HepG2 (cell line): Measurements from ENCODE around the gene MON1A. TPM values are rescaled to one million over a fixed set of nuclear protein-coding genes. Genes with fewer than 3 reads are reported as not detected.

Source experiments
- DR1 ChIP-seq: sonication (generic); formaldehyde crosslinking; IDR thresholded peaks from 2 replicates; pipeline ENCODE4 v1.8.0; 2021; ENCODE audit warnings: mild to moderate bottlenecking, missing genetic modification reagents, inconsistent platforms
- FOXK1 ChIP-seq: sonication (generic); formaldehyde crosslinking; IDR thresholded peaks from 2 replicates; pipeline ENCODE4 v1.4.0; 2020; ENCODE audit warnings: low read depth, missing genetic modification reagents, borderline replicate concordance
- GLI4 ChIP-seq: sonication (generic); formaldehyde crosslinking; IDR thresholded peaks from 2 replicates; pipeline ENCODE4 v1.5.1; 2020; ENCODE audit warnings: missing genetic modification reagents, mild to moderate bottlenecking, moderate library complexity, borderline replicate concordance
- MBNL3 ChIP-seq: fragments of 250-450 bp; sonication (Bioruptor Pico); conservative IDR thresholded peaks from 2 replicates; pipeline ENCODE4 v1.8.0; 2022; ENCODE audit warnings: mild to moderate bottlenecking, inconsistent platforms
- PPARG ChIP-seq: conservative IDR thresholded peaks from 2 replicates; pipeline ENCODE4 v1.6.1; 2016; ENCODE audit warnings: missing biosample characterization, missing genetic modification reagents
- RORA ChIP-seq: sonication (generic); formaldehyde crosslinking; IDR thresholded peaks from 2 replicates; pipeline ENCODE4 v1.5.0; 2020; ENCODE audit warnings: mild to moderate bottlenecking, missing genetic modification reagents, moderate library complexity
- SMC3 ChIP-seq: IDR thresholded peaks from 2 replicates; pipeline ENCODE4 v1.6.1; 2011; ENCODE audit warnings: low read length, improper control_type of control experiment
- TBX2 ChIP-seq: sonication (generic); formaldehyde crosslinking; IDR thresholded peaks from 2 replicates; pipeline ENCODE4 v1.5.0; 2020; ENCODE audit warnings: missing genetic modification reagents, mild to moderate bottlenecking, borderline replicate concordance
- ZNF460 ChIP-seq: sonication (generic); formaldehyde crosslinking; IDR thresholded peaks from 2 replicates; pipeline ENCODE4 v1.5.1; 2020; ENCODE audit warnings: missing genetic modification reagents, mild to moderate bottlenecking, borderline replicate concordance
- ZNF720 ChIP-seq: sonication (generic); formaldehyde crosslinking; IDR thresholded peaks from 2 replicates; pipeline ENCODE4 v1.4.0; 2020; ENCODE audit warnings: missing genetic modification reagents
- ZNF792 ChIP-seq: IDR thresholded peaks from 2 replicates; pipeline ENCODE4 v1.6.1; 2016
- polyA plus RNA-seq, 8 experiments: library from polyadenylated mRNA; depleted of rRNA in 3 of 8; stranded (reverse) in 7 of 8; unstranded in 1 of 8; fragments of >200 nt; fragmentation: Illumina TruSeq in 4 of 8; extraction: Trizol in 4 of 8; gene quantifications; 2 replicates each; pipeline versions ENCODE4 v1.2.1 to v1.2.3, GENCODE V29; 2011 to 2016; ENCODE audit warnings: low read depth in 4 of 8, missing spikeins in 1 of 8, mixed read lengths in 1 of 8; ENCODE audit not compliant: insufficient read depth in 1 of 8
- total RNA-seq, 5 experiments: library from RNA; depleted of rRNA; stranded (reverse); fragments of >200 nt; fragmentation: Illumina TruSeq; extraction: Trizol; gene quantifications; 2 replicates each; pipeline ENCODE4 v1.2.3, GENCODE V29; 2016; ENCODE audit warnings: low read depth in 1 of 5
- TF ChIP-seq, protein P1 (sequence below): sonication (generic); formaldehyde crosslinking; IDR thresholded peaks from 2 replicates; pipeline ENCODE4 v1.9.0; 2021; ENCODE audit warnings: missing genetic modification reagents, borderline replicate concordance
- TF ChIP-seq, protein P2 (sequence below): sonication (generic); formaldehyde crosslinking; IDR thresholded peaks from 2 replicates; pipeline ENCODE4 v1.5.1; 2020; ENCODE audit warnings: mild to moderate bottlenecking, missing genetic modification reagents, moderate library complexity
- TF ChIP-seq, protein P3 (sequence below): sonication (generic); formaldehyde crosslinking; IDR thresholded peaks from 2 replicates; pipeline ENCODE4 v1.8.1; 2023; ENCODE audit warnings: mild to moderate bottlenecking, missing genetic modification reagents, borderline replicate concordance
- TF ChIP-seq, protein P4 (sequence below): sonication (generic); formaldehyde crosslinking; IDR thresholded peaks from 2 replicates; pipeline ENCODE4 v1.4.0; 2020; ENCODE audit warnings: missing genetic modification reagents, borderline replicate concordance
- TF ChIP-seq, protein P5 (sequence below): sonication (generic); formaldehyde crosslinking; IDR thresholded peaks from 2 replicates; pipeline ENCODE4 v1.4.0; 2020; ENCODE audit warnings: missing genetic modification reagents, borderline replicate concordance
- TF ChIP-seq, protein P6 (sequence below): sonication (generic); formaldehyde crosslinking; IDR thresholded peaks from 2 replicates; pipeline ENCODE4 v1.8.0; 2022; ENCODE audit warnings: mild to moderate bottlenecking, missing genetic modification reagents, moderate library complexity

MON1A gene
- total and polyA plus RNA-seq, 2 of the 13 experiments (the other 11 are each of a cell fraction or from before 2014, with no cell fraction given): 4.6 to 9.0 TPM

DNA sequence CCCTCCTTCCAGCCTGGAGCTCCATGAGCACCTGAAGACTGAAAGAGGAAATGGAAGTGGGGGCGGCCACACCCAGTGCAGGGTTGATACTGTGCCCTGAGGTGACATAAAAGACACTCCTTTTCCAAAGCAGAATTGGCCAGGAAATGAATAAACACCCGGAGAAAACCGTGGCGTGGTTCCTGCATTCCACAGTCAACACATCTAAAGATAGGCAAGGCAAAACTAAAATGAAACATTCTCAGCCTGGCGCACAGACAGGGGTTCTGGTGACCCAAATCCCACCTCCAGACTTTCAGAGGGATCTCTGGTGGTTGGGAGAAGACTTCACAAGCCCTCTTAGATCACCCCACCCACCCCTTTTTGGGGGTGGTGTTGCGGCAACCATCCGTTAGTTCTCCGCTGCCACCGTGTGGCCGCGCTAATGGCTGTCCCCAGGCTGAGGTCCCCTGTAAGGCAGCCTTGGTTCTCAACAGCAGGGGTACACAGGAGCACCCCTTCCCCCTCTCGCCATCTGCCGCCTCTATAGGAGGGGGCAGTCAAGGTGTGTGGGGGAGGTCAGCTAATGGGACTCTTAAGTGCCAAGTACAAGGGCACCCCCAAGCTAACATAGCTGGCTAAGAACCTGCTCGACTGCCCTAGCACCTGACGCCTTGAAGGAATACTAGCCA lies 23.4 kb downstream of the MON1A start (continued):
- TF ChIP-seq, protein P1, sequence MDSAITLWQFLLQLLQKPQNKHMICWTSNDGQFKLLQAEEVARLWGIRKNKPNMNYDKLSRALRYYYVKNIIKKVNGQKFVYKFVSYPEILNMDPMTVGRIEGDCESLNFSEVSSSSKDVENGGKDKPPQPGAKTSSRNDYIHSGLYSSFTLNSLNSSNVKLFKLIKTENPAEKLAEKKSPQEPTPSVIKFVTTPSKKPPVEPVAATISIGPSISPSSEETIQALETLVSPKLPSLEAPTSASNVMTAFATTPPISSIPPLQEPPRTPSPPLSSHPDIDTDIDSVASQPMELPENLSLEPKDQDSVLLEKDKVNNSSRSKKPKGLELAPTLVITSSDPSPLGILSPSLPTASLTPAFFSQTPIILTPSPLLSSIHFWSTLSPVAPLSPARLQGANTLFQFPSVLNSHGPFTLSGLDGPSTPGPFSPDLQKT (CRISPR knock-in tag): no peak
- TF ChIP-seq, protein P2, sequence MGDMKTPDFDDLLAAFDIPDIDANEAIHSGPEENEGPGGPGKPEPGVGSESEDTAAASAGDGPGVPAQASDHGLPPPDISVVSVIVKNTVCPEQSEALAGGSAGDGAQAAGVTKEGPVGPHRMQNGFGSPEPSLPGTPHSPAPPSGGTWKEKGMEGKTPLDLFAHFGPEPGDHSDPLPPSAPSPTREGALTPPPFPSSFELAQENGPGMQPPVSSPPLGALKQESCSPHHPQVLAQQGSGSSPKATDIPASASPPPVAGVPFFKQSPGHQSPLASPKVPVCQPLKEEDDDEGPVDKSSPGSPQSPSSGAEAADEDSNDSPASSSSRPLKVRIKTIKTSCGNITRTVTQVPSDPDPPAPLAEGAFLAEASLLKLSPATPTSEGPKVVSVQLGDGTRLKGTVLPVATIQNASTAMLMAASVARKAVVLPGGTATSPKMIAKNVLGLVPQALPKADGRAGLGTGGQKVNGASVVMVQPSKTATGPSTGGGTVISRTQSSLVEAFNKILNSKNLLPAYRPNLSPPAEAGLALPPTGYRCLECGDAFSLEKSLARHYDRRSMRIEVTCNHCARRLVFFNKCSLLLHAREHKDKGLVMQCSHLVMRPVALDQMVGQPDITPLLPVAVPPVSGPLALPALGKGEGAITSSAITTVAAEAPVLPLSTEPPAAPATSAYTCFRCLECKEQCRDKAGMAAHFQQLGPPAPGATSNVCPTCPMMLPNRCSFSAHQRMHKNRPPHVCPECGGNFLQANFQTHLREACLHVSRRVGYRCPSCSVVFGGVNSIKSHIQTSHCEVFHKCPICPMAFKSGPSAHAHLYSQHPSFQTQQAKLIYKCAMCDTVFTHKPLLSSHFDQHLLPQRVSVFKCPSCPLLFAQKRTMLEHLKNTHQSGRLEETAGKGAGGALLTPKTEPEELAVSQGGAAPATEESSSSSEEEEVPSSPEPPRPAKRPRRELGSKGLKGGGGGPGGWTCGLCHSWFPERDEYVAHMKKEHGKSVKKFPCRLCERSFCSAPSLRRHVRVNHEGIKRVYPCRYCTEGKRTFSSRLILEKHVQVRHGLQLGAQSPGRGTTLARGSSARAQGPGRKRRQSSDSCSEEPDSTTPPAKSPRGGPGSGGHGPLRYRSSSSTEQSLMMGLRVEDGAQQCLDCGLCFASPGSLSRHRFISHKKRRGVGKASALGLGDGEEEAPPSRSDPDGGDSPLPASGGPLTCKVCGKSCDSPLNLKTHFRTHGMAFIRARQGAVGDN: peak; percentile 39
- TF ChIP-seq PPARG (CRISPR knock-in tag) (no peak), GLI4 (CRISPR knock-in tag) (no peak), ZNF720 (CRISPR knock-in tag) (no peak), MBNL3 (CRISPR knock-in tag) (no peak), SMC3 (peak; percentile 58), DR1 (CRISPR knock-in tag) (no peak), TBX2 (CRISPR knock-in tag) (no peak), RORA (CRISPR knock-in tag) (no peak), ZNF792 (CRISPR knock-in tag) (no peak), ZNF460 (no peak), FOXK1 (no peak)
- TF ChIP-seq, protein P3, sequence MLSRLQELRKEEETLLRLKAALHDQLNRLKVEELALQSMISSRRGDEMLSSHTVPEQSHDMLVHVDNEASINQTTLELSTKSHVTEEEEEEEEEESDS (CRISPR knock-in tag): no peak
- TF ChIP-seq, protein P4, sequence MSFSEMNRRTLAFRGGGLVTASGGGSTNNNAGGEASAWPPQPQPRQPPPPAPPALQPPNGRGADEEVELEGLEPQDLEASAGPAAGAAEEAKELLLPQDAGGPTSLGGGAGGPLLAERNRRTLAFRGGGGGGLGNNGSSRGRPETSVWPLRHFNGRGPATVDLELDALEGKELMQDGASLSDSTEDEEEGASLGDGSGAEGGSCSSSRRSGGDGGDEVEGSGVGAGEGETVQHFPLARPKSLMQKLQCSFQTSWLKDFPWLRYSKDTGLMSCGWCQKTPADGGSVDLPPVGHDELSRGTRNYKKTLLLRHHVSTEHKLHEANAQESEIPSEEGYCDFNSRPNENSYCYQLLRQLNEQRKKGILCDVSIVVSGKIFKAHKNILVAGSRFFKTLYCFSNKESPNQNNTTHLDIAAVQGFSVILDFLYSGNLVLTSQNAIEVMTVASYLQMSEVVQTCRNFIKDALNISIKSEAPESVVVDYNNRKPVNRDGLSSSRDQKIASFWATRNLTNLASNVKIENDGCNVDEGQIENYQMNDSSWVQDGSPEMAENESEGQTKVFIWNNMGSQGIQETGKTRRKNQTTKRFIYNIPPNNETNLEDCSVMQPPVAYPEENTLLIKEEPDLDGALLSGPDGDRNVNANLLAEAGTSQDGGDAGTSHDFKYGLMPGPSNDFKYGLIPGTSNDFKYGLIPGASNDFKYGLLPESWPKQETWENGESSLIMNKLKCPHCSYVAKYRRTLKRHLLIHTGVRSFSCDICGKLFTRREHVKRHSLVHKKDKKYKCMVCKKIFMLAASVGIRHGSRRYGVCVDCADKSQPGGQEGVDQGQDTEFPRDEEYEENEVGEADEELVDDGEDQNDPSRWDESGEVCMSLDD (CRISPR knock-in tag): no peak
- TF ChIP-seq, protein P5, sequence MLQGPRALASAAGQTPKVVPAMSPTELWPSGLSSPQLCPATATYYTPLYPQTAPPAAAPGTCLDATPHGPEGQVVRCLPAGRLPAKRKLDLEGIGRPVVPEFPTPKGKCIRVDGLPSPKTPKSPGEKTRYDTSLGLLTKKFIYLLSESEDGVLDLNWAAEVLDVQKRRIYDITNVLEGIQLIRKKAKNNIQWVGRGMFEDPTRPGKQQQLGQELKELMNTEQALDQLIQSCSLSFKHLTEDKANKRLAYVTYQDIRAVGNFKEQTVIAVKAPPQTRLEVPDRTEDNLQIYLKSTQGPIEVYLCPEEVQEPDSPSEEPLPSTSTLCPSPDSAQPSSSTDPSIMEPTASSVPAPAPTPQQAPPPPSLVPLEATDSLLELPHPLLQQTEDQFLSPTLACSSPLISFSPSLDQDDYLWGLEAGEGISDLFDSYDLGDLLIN: no peak
- TF ChIP-seq, protein P6, sequence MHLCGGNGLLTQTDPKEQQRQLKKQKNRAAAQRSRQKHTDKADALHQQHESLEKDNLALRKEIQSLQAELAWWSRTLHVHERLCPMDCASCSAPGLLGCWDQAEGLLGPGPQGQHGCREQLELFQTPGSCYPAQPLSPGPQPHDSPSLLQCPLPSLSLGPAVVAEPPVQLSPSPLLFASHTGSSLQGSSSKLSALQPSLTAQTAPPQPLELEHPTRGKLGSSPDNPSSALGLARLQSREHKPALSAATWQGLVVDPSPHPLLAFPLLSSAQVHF (CRISPR knock-in tag): no peak
